ENCODE data around the gene OSBP2. TPM values are rescaled to one million over a fixed set of nuclear protein-coding genes. Genes with fewer than 3 reads are reported as not detected.

The OSBP2 gene
- total and polyA plus RNA-seq, 2 experiments from 2014 or later = 2.1 to 2.9 TPM

- no peak overlapping the region for H2AFZ ChIP-seq
- Mint-ChIP-seq H3K36me3 (ENCODE audit: low read depth) (no peaks in the 10 kb centered on the region), H3K9me3 (no peaks in the 10 kb centered on the region), H3K4me3 (no peak overlapping the region), H3K27me3 (ENCODE audit: insufficient read depth, low read depth, poor library complexity) (peaks cover 18% of the 10 kb centered on the region), H3K4me1 (peaks cover 5% of the 10 kb centered on the region; the same call in 2 of the 3 replicates), H3K27ac (no peak overlapping the region)
- TF ChIP-seq, protein P1, sequence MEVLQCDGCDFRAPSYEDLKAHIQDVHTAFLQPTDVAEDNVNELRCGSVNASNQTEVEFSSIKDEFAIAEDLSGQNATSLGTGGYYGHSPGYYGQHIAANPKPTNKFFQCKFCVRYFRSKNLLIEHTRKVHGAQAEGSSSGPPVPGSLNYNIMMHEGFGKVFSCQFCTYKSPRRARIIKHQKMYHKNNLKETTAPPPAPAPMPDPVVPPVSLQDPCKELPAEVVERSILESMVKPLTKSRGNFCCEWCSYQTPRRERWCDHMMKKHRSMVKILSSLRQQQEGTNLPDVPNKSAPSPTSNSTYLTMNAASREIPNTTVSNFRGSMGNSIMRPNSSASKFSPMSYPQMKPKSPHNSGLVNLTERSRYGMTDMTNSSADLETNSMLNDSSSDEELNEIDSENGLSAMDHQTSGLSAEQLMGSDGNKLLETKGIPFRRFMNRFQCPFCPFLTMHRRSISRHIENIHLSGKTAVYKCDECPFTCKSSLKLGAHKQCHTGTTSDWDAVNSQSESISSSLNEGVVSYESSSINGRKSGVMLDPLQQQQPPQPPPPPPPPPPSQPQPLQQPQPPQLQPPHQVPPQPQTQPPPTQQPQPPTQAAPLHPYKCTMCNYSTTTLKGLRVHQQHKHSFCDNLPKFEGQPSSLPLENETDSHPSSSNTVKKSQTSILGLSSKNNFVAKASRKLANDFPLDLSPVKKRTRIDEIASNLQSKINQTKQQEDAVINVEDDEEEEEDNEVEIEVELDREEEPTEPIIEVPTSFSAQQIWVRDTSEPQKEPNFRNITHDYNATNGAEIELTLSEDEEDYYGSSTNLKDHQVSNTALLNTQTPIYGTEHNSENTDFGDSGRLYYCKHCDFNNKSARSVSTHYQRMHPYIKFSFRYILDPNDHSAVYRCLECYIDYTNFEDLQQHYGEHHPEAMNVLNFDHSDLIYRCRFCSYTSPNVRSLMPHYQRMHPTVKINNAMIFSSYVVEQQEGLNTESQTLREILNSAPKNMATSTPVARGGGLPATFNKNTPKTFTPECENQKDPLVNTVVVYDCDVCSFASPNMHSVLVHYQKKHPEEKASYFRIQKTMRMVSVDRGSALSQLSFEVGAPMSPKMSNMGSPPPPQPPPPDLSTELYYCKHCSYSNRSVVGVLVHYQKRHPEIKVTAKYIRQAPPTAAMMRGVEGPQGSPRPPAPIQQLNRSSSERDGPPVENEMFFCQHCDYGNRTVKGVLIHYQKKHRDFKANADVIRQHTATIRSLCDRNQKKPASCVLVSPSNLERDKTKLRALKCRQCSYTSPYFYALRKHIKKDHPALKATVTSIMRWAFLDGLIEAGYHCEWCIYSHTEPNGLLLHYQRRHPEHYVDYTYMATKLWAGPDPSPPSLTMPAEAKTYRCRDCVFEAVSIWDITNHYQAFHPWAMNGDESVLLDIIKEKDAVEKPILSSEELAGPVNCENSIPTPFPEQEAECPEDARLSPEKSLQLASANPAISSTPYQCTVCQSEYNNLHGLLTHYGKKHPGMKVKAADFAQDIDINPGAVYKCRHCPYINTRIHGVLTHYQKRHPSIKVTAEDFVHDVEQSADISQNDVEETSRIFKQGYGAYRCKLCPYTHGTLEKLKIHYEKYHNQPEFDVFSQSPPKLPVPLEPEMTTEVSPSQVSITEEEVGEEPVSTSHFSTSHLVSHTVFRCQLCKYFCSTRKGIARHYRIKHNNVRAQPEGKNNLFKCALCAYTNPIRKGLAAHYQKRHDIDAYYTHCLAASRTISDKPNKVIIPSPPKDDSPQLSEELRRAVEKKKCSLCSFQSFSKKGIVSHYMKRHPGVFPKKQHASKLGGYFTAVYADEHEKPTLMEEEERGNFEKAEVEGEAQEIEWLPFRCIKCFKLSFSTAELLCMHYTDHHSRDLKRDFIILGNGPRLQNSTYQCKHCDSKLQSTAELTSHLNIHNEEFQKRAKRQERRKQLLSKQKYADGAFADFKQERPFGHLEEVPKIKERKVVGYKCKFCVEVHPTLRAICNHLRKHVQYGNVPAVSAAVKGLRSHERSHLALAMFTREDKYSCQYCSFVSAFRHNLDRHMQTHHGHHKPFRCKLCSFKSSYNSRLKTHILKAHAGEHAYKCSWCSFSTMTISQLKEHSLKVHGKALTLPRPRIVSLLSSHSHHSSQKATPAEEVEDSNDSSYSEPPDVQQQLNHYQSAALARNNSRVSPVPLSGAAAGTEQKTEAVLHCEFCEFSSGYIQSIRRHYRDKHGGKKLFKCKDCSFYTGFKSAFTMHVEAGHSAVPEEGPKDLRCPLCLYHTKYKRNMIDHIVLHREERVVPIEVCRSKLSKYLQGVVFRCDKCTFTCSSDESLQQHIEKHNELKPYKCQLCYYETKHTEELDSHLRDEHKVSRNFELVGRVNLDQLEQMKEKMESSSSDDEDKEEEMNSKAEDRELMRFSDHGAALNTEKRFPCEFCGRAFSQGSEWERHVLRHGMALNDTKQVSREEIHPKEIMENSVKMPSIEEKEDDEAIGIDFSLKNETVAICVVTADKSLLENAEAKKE (CRISPR knock-in tag; IDR thresholded peaks at IDR 0.05) = no peak
- TF ChIP-seq STAT1 (IDR thresholded peaks at IDR 0.05; ENCODE audit: unreplicated experiment) = no peak
- no peaks in the 10 kb centered on the region for H3K4me1 ChIP-seq (ENCODE audit: insufficient read depth)
- H3K4me3 ChIP-seq = no peak overlapping the region
- no peaks in the 10 kb centered on the region for H3F3A ChIP-seq (replicated peaks; ENCODE audit: low read depth)
- no peak overlapping the region for H3K27ac ChIP-seq (ENCODE audit: low read depth)
- DNase-seq (ENCODE audit: low spot score) (no peak), ATAC-seq (no peak)
- no peaks in the 10 kb centered on the region for H3K9me2 ChIP-seq (ENCODE audit: insufficient read depth)
- no peak overlapping the region for H3K4me2 ChIP-seq
- no peaks in the 10 kb centered on the region for H3K36me3 ChIP-seq (ENCODE audit: insufficient read depth)
- H3K27me3 ChIP-seq (ENCODE audit: insufficient read depth) = peaks cover 23% of the 10 kb centered on the region
- no peaks in the 10 kb centered on the region for H3K79me2 ChIP-seq (replicated peaks; ENCODE audit: insufficient read depth)
- no peaks in the 10 kb centered on the region; the same call in 1 of the 2 replicates for H4K20me1 ChIP-seq (replicated peaks; ENCODE audit: insufficient read depth)
These were observed 3.3 kb downstream of the OSBP2 start for GRCh38 chr22:30697975-30698374.

DNA sequence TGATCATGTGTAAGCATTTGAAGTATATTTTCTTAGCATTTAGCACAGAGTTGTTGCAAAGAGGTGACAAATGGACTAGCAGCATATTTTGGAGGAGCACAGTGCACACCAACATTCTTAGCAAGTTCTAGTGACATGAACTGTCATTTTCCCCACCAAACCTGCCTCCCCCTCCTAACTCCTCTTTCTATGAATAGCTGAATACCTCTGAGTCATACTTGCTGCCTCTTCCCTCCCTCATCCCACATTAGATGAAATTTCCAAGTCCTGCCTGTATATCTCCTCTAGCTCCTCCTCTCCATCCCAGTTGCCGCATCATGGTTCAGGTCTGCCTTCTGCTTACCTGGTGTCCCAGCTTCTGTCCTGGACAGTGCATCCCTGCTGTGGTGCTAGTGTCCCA is 7.2 kb downstream of the OSBP2 start:
- no peak for ATAC-seq
- no peak overlapping the region for H2AFZ ChIP-seq
- no peaks in the 10 kb centered on the region for H3K4me1 ChIP-seq (ENCODE audit: insufficient read depth)
- TF ChIP-seq POLR2AphosphoS5 (IDR thresholded peaks at IDR 0.05; ENCODE audit: low read depth) (no peak), JUNB (IDR thresholded peaks at IDR 0.05; ENCODE audit: unreplicated experiment) (no peak), CREB1 (CRISPR knock-in tag; IDR thresholded peaks at IDR 0.05; ENCODE audit: low read depth) (no peak), NANOG (IDR thresholded peaks at IDR 0.05; ENCODE audit: borderline replicate concordance) (no peak)
- TF ChIP-seq, protein P1 (CRISPR knock-in tag; IDR thresholded peaks at IDR 0.05) = no peak

More for the DNA sequence above, 7.2 kb downstream of the OSBP2 start:
- H3K4me1 Mint-ChIP-seq = peaks cover 13% of the 10 kb centered on the region
- Histone ChIP-seq H3K36me3 (ENCODE audit: insufficient read depth) (no peaks in the 10 kb centered on the region), H3K4me2 (no peak overlapping the region), H3K9me2 (ENCODE audit: insufficient read depth) (no peaks in the 10 kb centered on the region), H3K27ac (ENCODE audit: low read depth) (no peak overlapping the region), H3K79me2 (replicated peaks; ENCODE audit: insufficient read depth) (no peaks in the 10 kb centered on the region), H3K4me3 (no peak overlapping the region), H3F3A (replicated peaks; ENCODE audit: low read depth) (no peaks in the 10 kb centered on the region), H4K20me1 (replicated peaks; ENCODE audit: insufficient read depth) (no peaks in the 10 kb centered on the region; the same call in 1 of the 2 replicates), H3K27me3 (ENCODE audit: insufficient read depth) (peaks cover 2% of the 10 kb centered on the region; the same call in 1 of the 2 replicates)
- no peaks in the 10 kb centered on the region for H3K27me3 Mint-ChIP-seq (ENCODE audit: insufficient read depth, low read depth, poor library complexity)
- no peak overlapping the region for H3K27ac Mint-ChIP-seq
- H3K9me3 Mint-ChIP-seq = no peaks in the 10 kb centered on the region; the same call in 2 of the 3 replicates
- H3K4me3 Mint-ChIP-seq = no peak overlapping the region
- H3K36me3 Mint-ChIP-seq (ENCODE audit: low read depth) = no peaks in the 10 kb centered on the region
- no peak for DNase-seq (ENCODE audit: low spot score)
